K562 treated with DMSO at 1 percent for 4 hours (cell line): ENCODE data around the gene TMCO2. TPM values are rescaled to one million over a fixed set of nuclear protein-coding genes. Genes with fewer than 3 reads are reported as not detected.

Experiments
- total RNA-seq: library from RNA; unstranded; fragments of 300-600 nt; gene quantifications from 2 replicates; pipeline ENCODE4 v1.2.3, GENCODE V29; 2022; ENCODE audit not compliant: insufficient read depth

Gene TMCO2
- not detected in 2 replicates for total RNA-seq

DNA sequence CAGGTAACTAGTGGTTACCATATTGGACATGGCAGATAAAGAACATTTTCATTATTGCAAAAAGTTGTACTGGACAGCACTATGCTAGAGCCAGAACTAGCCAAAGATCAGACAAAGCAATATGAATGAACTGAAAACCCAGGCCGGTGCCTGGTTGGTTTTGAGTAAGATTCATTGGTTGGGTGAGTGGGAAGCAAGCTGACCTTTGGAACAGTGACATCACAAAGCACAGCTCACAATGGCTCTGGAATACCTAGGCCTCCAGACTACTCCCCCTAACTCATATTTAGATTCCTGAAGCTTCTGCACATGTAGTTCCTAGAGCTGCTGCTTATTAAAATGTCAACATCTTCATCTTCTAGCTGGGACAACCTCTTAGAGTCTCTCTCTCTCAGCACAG, at the start of gene TMCO2:
TSS of gene TMCO2 (plus strand) at position 283 of the 400 bp plus-strand sequence. CDS start at position 340, 57 bp downstream.

DNA sequence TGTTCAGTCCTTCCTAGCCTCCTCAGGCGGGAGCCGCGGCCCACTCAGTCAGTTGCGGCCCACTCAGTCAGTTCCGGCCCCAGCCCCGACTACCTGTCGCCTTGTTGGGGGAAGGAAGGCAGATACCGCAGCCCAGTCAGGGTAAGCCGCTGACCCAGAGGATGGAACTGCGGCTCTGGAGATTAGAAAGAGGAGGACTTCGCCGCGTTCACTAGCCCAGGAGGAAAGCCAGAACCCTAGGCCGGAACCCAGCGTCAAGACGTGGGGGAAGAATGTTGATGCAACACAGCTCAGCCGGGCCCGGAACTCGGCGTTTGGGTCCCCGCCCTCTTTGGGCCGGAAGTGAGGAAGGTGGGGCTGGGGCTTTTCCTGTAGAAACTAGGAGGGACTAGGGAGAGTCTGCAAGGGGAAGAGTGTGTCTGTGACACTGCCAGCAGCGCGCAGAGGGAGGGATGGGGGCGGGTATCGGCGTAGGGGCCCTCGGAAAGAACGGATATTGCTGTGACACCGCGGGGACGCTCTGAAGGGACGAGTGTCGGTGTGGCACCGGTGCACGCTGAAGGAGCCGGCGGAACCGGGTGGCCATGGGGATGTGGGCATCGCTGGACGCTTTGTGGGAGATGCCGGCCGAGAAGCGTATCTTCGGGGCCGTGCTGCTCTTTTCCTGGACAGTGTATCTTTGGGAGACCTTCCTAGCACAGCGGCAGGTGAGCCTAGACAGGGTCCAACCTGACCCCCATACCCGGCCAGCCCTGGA, 10.1 kb downstream of the TMCO2 start, which contains the start of gene ZMPSTE24:
TSS of gene ZMPSTE24 (plus strand) at position 549 of the 757 bp plus-strand sequence. CDS start at position 585, 36 bp downstream.

Other genes with a start within 250 kb of the TMCO2 start
- 336 and 366 TPM in 2 replicates for gene CAP1, start 207.2 kb upstream of the TMCO2 start, total RNA-seq
- gene PPT1, start 150.7 kb upstream of the TMCO2 start, total RNA-seq, result 116 and 138 TPM in 2 replicates
- 8.7 and 12.2 TPM in 2 replicates for gene RLF, start 86.5 kb upstream of the TMCO2 start, total RNA-seq
- 12.5 and 19.9 TPM in 2 replicates for gene ZMPSTE24, start 10.3 kb downstream of the TMCO2 start, total RNA-seq
- 2.5 and 6.7 TPM in 2 replicates for gene COL9A2, start 69.3 kb downstream of the TMCO2 start, total RNA-seq
- gene SMAP2, start 125.8 kb downstream of the TMCO2 start, total RNA-seq, result 90.6 and 103 TPM in 2 replicates
- gene ZFP69B, start 202.5 kb downstream of the TMCO2 start, total RNA-seq, result 2.7 and 4.3 TPM in 2 replicates
- 2.6 and 2.8 TPM in 2 replicates for gene ZFP69, start 229.4 kb downstream of the TMCO2 start, total RNA-seq